ENCODE results near the gene DUXA. TPM values are rescaled to one million over a fixed set of nuclear protein-coding genes. Genes with fewer than 3 reads are reported as not detected.

DUXA gene
- total RNA-seq, 1 experiment from 2014 or later: not detected

DNA sequence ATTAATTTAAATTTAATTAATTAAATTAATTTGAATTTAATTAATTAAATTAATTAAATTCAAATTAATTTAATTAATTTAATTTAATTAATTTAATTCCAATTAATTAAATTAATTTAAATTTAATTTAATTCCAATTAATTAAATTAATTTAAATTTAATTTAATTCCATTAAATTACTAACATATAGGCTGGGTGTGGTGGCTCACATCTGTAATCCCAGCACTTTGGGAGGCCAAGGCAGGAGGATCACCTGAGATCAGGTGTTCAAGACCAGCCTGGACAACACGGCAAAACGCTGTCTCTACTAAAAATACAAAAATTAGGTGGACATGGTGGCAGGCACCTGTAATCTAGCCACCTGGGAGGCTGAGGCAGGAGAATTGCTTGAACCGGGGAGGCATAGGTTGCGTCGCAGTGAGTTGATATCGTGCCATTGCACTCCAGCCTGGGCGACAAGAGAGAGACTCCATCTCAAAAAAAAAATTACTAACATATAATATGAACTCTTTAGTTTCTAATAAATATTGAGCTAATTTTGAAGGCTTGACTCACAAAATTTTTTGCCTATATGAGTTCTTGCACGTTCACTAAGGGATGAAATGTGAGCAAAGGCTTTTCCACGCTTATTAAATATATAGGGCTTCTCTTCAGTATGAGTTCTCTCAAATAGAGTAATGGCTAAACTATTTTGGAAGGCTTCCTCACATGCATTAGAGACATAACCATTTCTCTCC, 56.5 kb downstream of the DUXA start:
- no peaks in the 10 kb centered on the region for H4K20me1 ChIP-seq (ENCODE audit: low read length)
- no peak for DNase-seq
- H2AFZ ChIP-seq (ENCODE audit: low read length): no peak overlapping the region
- BruUV-seq (replicated peaks): no TSS peak
- H3K36me3 ChIP-seq (ENCODE audit: low read depth, low read length): 0 out of 2 replicates have a peak, but pooled peaks cover 2% of the 10 kb centered on the region
- H3K9me2 ChIP-seq (replicated peaks; ENCODE audit: low read length): no peaks in the 10 kb centered on the region
- H3K4me1 ChIP-seq (ENCODE audit: insufficient read depth, low read length): no peaks in the 10 kb centered on the region
- H3K27ac ChIP-seq (ENCODE audit: low read length): no peak overlapping the region
- H3K4me3 ChIP-seq (ENCODE audit: low read length): no peak overlapping the region
- H3K9me3 ChIP-seq (ENCODE audit: low read length): peaks cover 58% of the 10 kb centered on the region
- H3K27me3 ChIP-seq (ENCODE audit: low read length): no peaks in the 10 kb centered on the region
- ChIA-PET POLR2A (ENCODE audit: unreplicated experiment) (no interaction called here), CTCF (no interaction called here)
- no peaks in the 10 kb centered on the region for H3F3A ChIP-seq (ENCODE audit: low read length, unreplicated experiment)
- TF ChIP-seq EZH2 (IDR thresholded peaks at IDR 0.05; ENCODE audit: low read length, unreplicated experiment) (no peak), EZH2phosphoT487 (IDR thresholded peaks at IDR 0.05; ENCODE audit: borderline replicate concordance, low read length) (no peak)
- TF ChIP-seq, protein P1, sequence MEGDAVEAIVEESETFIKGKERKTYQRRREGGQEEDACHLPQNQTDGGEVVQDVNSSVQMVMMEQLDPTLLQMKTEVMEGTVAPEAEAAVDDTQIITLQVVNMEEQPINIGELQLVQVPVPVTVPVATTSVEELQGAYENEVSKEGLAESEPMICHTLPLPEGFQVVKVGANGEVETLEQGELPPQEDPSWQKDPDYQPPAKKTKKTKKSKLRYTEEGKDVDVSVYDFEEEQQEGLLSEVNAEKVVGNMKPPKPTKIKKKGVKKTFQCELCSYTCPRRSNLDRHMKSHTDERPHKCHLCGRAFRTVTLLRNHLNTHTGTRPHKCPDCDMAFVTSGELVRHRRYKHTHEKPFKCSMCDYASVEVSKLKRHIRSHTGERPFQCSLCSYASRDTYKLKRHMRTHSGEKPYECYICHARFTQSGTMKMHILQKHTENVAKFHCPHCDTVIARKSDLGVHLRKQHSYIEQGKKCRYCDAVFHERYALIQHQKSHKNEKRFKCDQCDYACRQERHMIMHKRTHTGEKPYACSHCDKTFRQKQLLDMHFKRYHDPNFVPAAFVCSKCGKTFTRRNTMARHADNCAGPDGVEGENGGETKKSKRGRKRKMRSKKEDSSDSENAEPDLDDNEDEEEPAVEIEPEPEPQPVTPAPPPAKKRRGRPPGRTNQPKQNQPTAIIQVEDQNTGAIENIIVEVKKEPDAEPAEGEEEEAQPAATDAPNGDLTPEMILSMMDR (conservative IDR thresholded peaks at IDR 0.05; ENCODE audit: low read depth, low read length): no peak
- ATAC-seq: no peak
- H3K79me2 ChIP-seq (ENCODE audit: low read length): no peaks in the 10 kb centered on the region
- intact Hi-C loops (cut with micrococcal nuclease): no loop called here
- H3K9ac ChIP-seq (ENCODE audit: low read length): no peak overlapping the region
- no peak overlapping the region for H3K4me2 ChIP-seq (ENCODE audit: low read length)

- ATAC-seq: no peak
Observed at GRCh38 chr19:57106722-57107235, 60.5 kb downstream of the DUXA start.

More at GRCh38 chr19:57106722-57107235, 60.5 kb downstream of the DUXA start:
- Histone ChIP-seq H3K36me3 (ENCODE audit: low read depth, low read length) (0 out of 2 replicates have a peak, but pooled peaks cover 2% of the 10 kb centered on the region), H3K9ac (ENCODE audit: low read length) (no peak overlapping the region), H2AFZ (ENCODE audit: low read length) (no peak overlapping the region), H3K9me3 (ENCODE audit: low read length) (peaks cover 26% of the 10 kb centered on the region), H3K27ac (ENCODE audit: low read length) (no peak overlapping the region), H3K4me2 (ENCODE audit: low read length) (no peak overlapping the region), H3K27me3 (ENCODE audit: low read length) (no peaks in the 10 kb centered on the region), H3K4me3 (ENCODE audit: low read length) (no peak overlapping the region), H3K79me2 (ENCODE audit: low read length) (no peaks in the 10 kb centered on the region), H3K4me1 (ENCODE audit: insufficient read depth, low read length) (no peaks in the 10 kb centered on the region), H3K9me2 (replicated peaks; ENCODE audit: low read length) (no peaks in the 10 kb centered on the region), H3F3A (ENCODE audit: low read length, unreplicated experiment) (no peaks in the 10 kb centered on the region), H4K20me1 (ENCODE audit: low read length) (no peaks in the 10 kb centered on the region)
- no peak for DNase-seq
- intact Hi-C loops (cut with micrococcal nuclease): no loop called here
- ChIA-PET POLR2A (ENCODE audit: unreplicated experiment) (no interaction called here), CTCF (no interaction called here)
- TF ChIP-seq, protein P1 (conservative IDR thresholded peaks at IDR 0.05; ENCODE audit: low read depth, low read length): no peak
- TF ChIP-seq EZH2phosphoT487 (IDR thresholded peaks at IDR 0.05; ENCODE audit: borderline replicate concordance, low read length): no peak
- TF ChIP-seq EZH2 (IDR thresholded peaks at IDR 0.05; ENCODE audit: low read length, unreplicated experiment): no peak
- no TSS peak for BruUV-seq (replicated peaks)

All from PC-3 (cell line).